Ectodermal cell (in vitro differentiated cells): ENCODE results near the gene C3orf18.

Source experiments
- H3K27ac ChIP-seq: 2 replicates; pipeline ENCODE4 v1.7.0; 2013; ENCODE audit warnings: mild to moderate bottlenecking, low read depth, low read length; ENCODE audit not compliant: insufficient read depth, poor library complexity, severe bottlenecking
- H3K27me3 ChIP-seq: 2 replicates; pipeline ENCODE4 v1.7.0; 2013; ENCODE audit warnings: mild to moderate bottlenecking, low read length; ENCODE audit not compliant: insufficient read depth, control insufficient read depth, poor library complexity, severe bottlenecking
- H3K36me3 ChIP-seq: one replicate; pipeline ENCODE4 v1.7.0; 2013; ENCODE audit warnings: low read length; ENCODE audit not compliant: control insufficient read depth, insufficient read depth
- H3K4me1 ChIP-seq: one replicate; pipeline ENCODE4 v1.7.0; 2013; ENCODE audit warnings: low read length; ENCODE audit not compliant: control insufficient read depth, insufficient read depth
- H3K4me3 ChIP-seq: 2 replicates; pipeline ENCODE4 v1.7.0; 2013; ENCODE audit warnings: low read depth, low read length, control low read depth; ENCODE audit not compliant: insufficient read depth
- H3K9me3 ChIP-seq: 2 replicates; pipeline ENCODE4 v1.7.0; 2013; ENCODE audit warnings: mild to moderate bottlenecking, low read length, moderate library complexity; ENCODE audit not compliant: control insufficient read depth
- WGBS, 2 experiments: methylation state at CpG; one replicate each; pipeline ENCODE4 v1.1.7; 2013; ENCODE audit warnings: missing lambda C conversion rate in 2 of 2; 5-methylcytosine and 5-hydroxymethylcytosine counted together

C3orf18 gene

DNA sequence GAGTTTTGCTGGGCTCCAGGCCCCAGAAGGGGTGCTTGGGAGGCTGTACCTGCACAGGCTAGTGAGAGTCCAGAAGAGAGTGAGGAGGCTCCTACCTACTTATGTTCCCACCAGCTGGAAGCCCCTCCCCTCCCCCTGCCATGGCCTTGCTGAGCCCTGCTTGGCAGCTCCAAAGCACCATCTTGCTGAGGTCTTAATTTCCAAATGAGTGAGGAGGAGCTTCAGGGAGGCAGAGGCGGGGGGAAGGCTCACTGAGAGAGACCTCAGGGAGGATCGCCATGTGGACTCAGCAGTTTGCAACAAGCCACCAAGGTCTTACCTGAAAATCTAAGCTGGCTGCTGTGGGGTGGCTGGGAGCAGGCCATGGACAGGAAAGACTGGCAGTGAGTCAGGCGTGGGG lies 55.4 kb downstream of the C3orf18 start:
- H3K27ac ChIP-seq, result no peak overlapping the region
- no peak overlapping the region for H3K4me3 ChIP-seq
- peaks cover 16% of the 10 kb centered on the region for H3K4me1 ChIP-seq
- no peaks in the 10 kb centered on the region for H3K9me3 ChIP-seq
- no peaks in the 10 kb centered on the region for H3K36me3 ChIP-seq
- H3K27me3 ChIP-seq, result no peaks in the 10 kb centered on the region
- WGBS, 2 experiments, result 76 to 80% methylated on average over 3 of the region's 3 CpGs

DNA sequence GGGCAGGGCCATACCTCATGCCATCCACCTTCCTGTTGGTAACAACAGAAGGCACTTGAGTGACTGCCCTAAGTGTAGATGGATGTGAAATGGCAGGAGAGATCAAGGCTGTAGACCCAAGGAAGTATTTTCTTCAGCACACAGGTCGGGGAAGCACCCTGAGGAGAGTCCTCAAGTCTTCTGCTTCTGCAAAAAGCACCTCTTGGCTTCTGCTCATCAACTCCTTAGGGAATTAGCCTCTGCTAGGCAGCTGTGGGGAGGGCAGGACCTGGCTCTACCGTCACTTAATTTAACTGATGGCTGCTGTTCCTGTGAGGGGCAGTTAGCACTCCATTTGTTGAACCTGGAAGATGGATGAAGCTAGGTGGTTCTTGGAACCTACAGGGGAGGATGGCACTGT lies 57.2 kb downstream of the C3orf18 start:
- Histone ChIP-seq H3K9me3 (no peaks in the 10 kb centered on the region), H3K4me1 (peaks cover 2% of the 10 kb centered on the region), H3K36me3 (no peaks in the 10 kb centered on the region), H3K27ac (no peak overlapping the region), H3K4me3 (no peak overlapping the region), H3K27me3 (no peaks in the 10 kb centered on the region)
- 78 to 85% methylated on average over 2 of the region's 2 CpGs for WGBS, 2 experiments

DNA sequence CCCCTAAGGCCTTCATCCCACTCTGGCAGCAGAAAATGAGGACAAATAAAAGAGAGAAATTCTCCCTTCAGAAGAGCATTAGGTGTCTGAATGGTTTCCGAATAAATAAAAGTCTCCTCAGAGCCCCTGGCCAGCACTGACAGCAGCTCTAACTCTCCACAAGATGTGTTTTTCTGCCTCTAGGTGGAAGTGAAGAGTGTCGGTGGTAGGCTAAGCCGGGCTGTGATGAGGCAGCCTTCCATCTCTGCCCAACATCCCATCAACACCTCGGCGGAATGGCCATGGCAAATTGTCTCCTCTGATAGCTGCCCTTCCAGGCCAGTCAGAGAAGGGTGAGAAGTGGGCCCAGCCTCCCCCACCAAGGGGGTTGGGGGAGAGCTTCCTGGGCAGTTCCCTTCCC lies 57.8 kb downstream of the C3orf18 start:
- H3K27ac ChIP-seq, result no peak overlapping the region
- no peaks in the 10 kb centered on the region for H3K36me3 ChIP-seq
- no peak overlapping the region for H3K4me3 ChIP-seq
- 77 to 84% methylated on average over 5 of the region's 5 CpGs for WGBS, 2 experiments
- no peaks in the 10 kb centered on the region for H3K9me3 ChIP-seq
- H3K4me1 ChIP-seq, result no peaks in the 10 kb centered on the region
- peaks cover 5% of the 10 kb centered on the region for H3K27me3 ChIP-seq

DNA sequence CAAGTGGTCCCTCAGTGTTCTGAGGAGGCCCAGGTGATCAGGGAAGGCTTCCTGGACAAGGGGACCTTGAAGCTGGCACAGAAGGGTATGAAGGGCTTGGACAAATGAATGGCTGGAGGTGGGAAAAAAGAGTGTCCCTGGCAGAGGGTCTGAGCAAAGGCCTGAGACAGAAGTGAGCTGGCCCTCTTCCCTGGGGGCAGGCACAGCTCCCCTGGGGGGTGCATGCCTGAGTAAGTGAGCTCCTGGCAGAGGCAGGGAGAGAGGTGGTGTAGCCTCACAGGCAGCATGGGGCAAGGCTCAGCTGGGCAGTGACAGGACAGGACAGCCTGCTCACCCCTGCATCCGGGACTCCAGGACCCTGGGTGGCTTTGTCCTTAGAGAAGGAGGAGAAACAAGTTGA lies 58.7 kb downstream of the C3orf18 start:
- H3K4me1 ChIP-seq, result peaks cover 5% of the 10 kb centered on the region
- 85 to 100% methylated on average over 1 of the region's 1 CpG for WGBS, 2 experiments
- no peak overlapping the region for H3K27ac ChIP-seq
- no peaks in the 10 kb centered on the region for H3K9me3 ChIP-seq
- no peak overlapping the region for H3K4me3 ChIP-seq
- peaks cover 9% of the 10 kb centered on the region for H3K27me3 ChIP-seq
- no peaks in the 10 kb centered on the region for H3K36me3 ChIP-seq
